ENCODE measurements around the gene SEMA6A. TPM values are rescaled to one million over a fixed set of nuclear protein-coding genes. Genes with fewer than 3 reads are reported as not detected.

Gene SEMA6A
- total and polyA plus RNA-seq, 9 of the 15 experiments (the other 6 are each of a cell fraction or from before 2014, with no cell fraction given) = 0.04 to 0.42 (median 0.18) TPM; not detected in 5

GRCh38 chr5:116467465-116467843 is 107.2 kb downstream of the SEMA6A start:
- 5% methylated on average over 5 of the region's 5 CpGs for WGBS (ENCODE audit: insufficient coverage, low coverage, missing lambda C conversion rate)
- FAIRE-seq = no peak
- no peak for TF ChIP-seq POLR2H (tag; IDR thresholded peaks at IDR 0.05; ENCODE audit: low read depth)

DNA sequence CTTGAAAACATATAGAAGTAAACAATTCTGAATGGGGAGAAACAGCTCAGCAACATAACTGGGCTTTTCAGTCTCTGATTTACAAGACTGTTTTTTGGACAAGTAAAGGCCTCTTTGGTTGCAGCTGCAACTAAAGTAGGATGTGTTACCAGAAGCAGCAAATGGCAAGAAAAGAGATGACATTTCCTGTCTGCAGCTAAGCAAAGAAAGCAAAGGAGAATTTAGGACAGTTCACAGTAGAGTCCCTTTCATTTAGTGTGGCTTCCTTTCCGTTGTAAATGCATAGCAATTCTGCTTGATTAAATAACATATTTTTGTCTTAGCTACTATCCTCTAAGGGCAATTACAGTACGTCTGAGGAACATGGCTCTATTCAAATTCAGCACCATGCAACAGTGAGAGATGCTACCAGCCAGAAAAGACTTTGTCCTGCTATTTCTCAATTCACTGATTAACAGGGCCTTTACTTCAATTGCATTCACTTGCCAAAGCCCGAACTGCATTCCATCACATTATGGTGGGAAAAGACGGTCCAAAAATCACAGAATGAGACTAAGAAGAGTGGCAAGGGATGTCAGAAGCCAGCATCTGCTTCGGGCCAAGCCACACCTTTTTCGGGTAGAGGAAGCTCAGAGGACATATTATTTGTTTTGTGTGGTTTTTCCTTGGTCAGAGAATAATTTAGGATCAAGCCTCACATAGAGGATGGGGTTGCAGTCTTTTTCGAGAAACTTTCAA is 107.7 kb downstream of the SEMA6A start:
- Histone ChIP-seq H3K27me3 (ENCODE audit: control insufficient read depth in 2 of 2, insufficient read depth in 2 of 2, low read length in 2 of 2) (no peaks in the 10 kb centered on the region), H2AFZ (ENCODE audit: low read depth, low read length) (no peak overlapping the region), H3K36me3 (ENCODE audit: control insufficient read depth, insufficient read depth, low read length) (no peaks in the 10 kb centered on the region), H4K20me1 (replicated peaks; ENCODE audit: control insufficient read depth, insufficient read depth, low read length) (no peaks in the 10 kb centered on the region), H3K4me3 (no peak overlapping the region), H3K9me1 (ENCODE audit: control insufficient read depth, insufficient read depth, low read length) (no peaks in the 10 kb centered on the region), H3K4me2 (ENCODE audit: insufficient read depth, low read length) (no peak overlapping the region), H3K9me3 (replicated peaks; ENCODE audit: control insufficient read depth, insufficient read depth, low read depth, low read length) (no peaks in the 10 kb centered on the region), H3K27ac (ENCODE audit: extremely low read depth, low read depth, low read length) (no peak overlapping the region), H3K79me2 (ENCODE audit: control insufficient read depth, insufficient read depth, low read length) (no peaks in the 10 kb centered on the region), H3K9ac (ENCODE audit: insufficient read depth in 1 of 2, low read depth in 2 of 2, low read length in 2 of 2) (no peak overlapping the region), H3K4me1 (replicated peaks in 1 of 2; ENCODE audit: control insufficient read depth in 2 of 2, insufficient read depth in 2 of 2, low read length in 2 of 2) (no peaks in the 10 kb centered on the region)
- BruUV-seq (replicated peaks) = no TSS peak
- intact Hi-C loops (cut with micrococcal nuclease) = no loop called here
- ChIA-PET CTCF (ENCODE audit: low intra/inter-chr PET ratio) (no interaction called here), POLR2A (no interaction called here)
- FAIRE-seq (no peak), DNase-seq (ENCODE audit: extremely low read depth in 1 of 4, low spot score in 3 of 4) (no peak), ATAC-seq (no peak)
- TF ChIP-seq DIDO1 (tag; IDR thresholded peaks at IDR 0.05; ENCODE audit: low read depth) (no peak), NFRKB (IDR thresholded peaks at IDR 0.05; ENCODE audit: low read depth) (no peak)
- in situ Hi-C loops (cut with MboI) = no loop called here
- 1% methylated on average over 7 of the region's 7 CpGs for WGBS (ENCODE audit: insufficient coverage, low coverage, missing lambda C conversion rate)

More at GRCh38 chr5:116467465-116467843, 107.2 kb downstream of the SEMA6A start:
- Histone ChIP-seq H3K79me2 (ENCODE audit: control insufficient read depth, insufficient read depth, low read length) (no peaks in the 10 kb centered on the region), H3K27me3 (ENCODE audit: control insufficient read depth in 2 of 2, insufficient read depth in 2 of 2, low read length in 2 of 2) (no peaks in the 10 kb centered on the region), H3K9ac (ENCODE audit: insufficient read depth in 1 of 2, low read depth in 2 of 2, low read length in 2 of 2) (no peak overlapping the region), H2AFZ (ENCODE audit: low read depth, low read length) (no peak overlapping the region), H3K9me3 (replicated peaks; ENCODE audit: control insufficient read depth, insufficient read depth, low read depth, low read length) (no peaks in the 10 kb centered on the region), H4K20me1 (replicated peaks; ENCODE audit: control insufficient read depth, insufficient read depth, low read length) (no peaks in the 10 kb centered on the region), H3K4me2 (ENCODE audit: insufficient read depth, low read length) (no peak overlapping the region), H3K4me1 (replicated peaks in 1 of 2; ENCODE audit: control insufficient read depth in 2 of 2, insufficient read depth in 2 of 2, low read length in 2 of 2) (no peaks in the 10 kb centered on the region), H3K27ac (ENCODE audit: extremely low read depth, low read depth, low read length) (no peak overlapping the region), H3K9me1 (ENCODE audit: control insufficient read depth, insufficient read depth, low read length) (no peaks in the 10 kb centered on the region), H3K4me3 (no peak overlapping the region), H3K36me3 (ENCODE audit: control insufficient read depth, insufficient read depth, low read length) (no peaks in the 10 kb centered on the region)
- no TSS peak for BruUV-seq (replicated peaks)
- intact Hi-C loops (cut with micrococcal nuclease) (no loop called here), in situ Hi-C loops (cut with MboI) (no loop called here)
- DNase-seq (ENCODE audit: extremely low read depth in 1 of 4, low spot score in 3 of 4) = no peak
- ChIA-PET POLR2A (no interaction called here), CTCF (ENCODE audit: low intra/inter-chr PET ratio) (no interaction called here)
- ATAC-seq = no peak

Data from K562 (cell line).